K562 treated with DMSO at 1 percent for 24 hours (cell line): ENCODE results near the gene ATG4A. TPM values are rescaled to one million over a fixed set of nuclear protein-coding genes. Genes with fewer than 3 reads are reported as not detected.

Source experiments
- total RNA-seq: library from RNA; unstranded; fragments of 300-600 nt; gene quantifications from 2 replicates; pipeline ENCODE4 v1.2.3, GENCODE V29; 2022; ENCODE audit warnings: low read depth; ENCODE audit not compliant: insufficient read depth

ATG4A gene
- 10.4 and 13.3 TPM in 2 replicates for total RNA-seq

GRCh38 chrX:108091264-108091877 lies at the start of gene ATG4A, which contains the start of gene PSMD10:
ATG4A (plus strand) TSS chrX:108091778; CDS start chrX:108091827, 49 bp downstream.
PSMD10 (minus strand) TSS chrX:108091542; CDS start chrX:108091520, 22 bp downstream.

GRCh38 chrX:108044554-108045256 lies 46.9 kb upstream of the ATG4A start, which contains the start of gene VSIG1:
VSIG1 (plus strand) TSS chrX:108045065; CDS start chrX:108045131, 66 bp downstream.

Other genes with a start within 250 kb of the ATG4A start
- gene TEX13B, start 109.4 kb upstream of the ATG4A start, total RNA-seq = not detected in 2 replicates
- not detected in 2 replicates for gene VSIG1, start 46.7 kb upstream of the ATG4A start, total RNA-seq
- 65.5 and 77.9 TPM in 2 replicates for gene PSMD10, start 236 bp upstream of the ATG4A start, total RNA-seq